Gastrocnemius medialis (tissue), 4 donors: ENCODE measurements around the gene YBX2.
A peak's percentile ranks its signal among the peaks of the same experiment; 100 is the strongest.

Experiments
- POLR2A ChIP-seq, 2 donors: fragments of 450-650 bp; IDR thresholded peaks; one replicate each; pipeline ENCODE4 v1.6.1; 2017; ENCODE audit warnings: antibody characterized with exemption in 2 of 2, mild to moderate bottlenecking in 2 of 2, moderate library complexity in 2 of 2
- TF ChIP-seq, protein P1 (sequence below), 5 experiments: fragments of 450-650 bp in 3 of 5; fragments of 200-600 bp in 2 of 5; sonication (generic) in 2 of 5; IDR thresholded peaks in 4 of 5; conservative IDR thresholded peaks in 1 of 5; 1 replicate in 4 of 5; 2 replicates in 1 of 5; pipeline ENCODE4 v1.5.1; 2016 to 2019; ENCODE audit warnings: antibody characterized with exemption in 5 of 5, mild to moderate bottlenecking in 3 of 5, moderate library complexity in 3 of 5

- TF ChIP-seq, protein P1, sequence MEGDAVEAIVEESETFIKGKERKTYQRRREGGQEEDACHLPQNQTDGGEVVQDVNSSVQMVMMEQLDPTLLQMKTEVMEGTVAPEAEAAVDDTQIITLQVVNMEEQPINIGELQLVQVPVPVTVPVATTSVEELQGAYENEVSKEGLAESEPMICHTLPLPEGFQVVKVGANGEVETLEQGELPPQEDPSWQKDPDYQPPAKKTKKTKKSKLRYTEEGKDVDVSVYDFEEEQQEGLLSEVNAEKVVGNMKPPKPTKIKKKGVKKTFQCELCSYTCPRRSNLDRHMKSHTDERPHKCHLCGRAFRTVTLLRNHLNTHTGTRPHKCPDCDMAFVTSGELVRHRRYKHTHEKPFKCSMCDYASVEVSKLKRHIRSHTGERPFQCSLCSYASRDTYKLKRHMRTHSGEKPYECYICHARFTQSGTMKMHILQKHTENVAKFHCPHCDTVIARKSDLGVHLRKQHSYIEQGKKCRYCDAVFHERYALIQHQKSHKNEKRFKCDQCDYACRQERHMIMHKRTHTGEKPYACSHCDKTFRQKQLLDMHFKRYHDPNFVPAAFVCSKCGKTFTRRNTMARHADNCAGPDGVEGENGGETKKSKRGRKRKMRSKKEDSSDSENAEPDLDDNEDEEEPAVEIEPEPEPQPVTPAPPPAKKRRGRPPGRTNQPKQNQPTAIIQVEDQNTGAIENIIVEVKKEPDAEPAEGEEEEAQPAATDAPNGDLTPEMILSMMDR (IDR thresholded peaks at IDR 0.05 in 4 of 5, conservative IDR thresholded peaks at IDR 0.05 in 1 of 5), result no peak
- TF ChIP-seq POLR2A (IDR thresholded peaks at IDR 0.05), result peak; percentile 80 to 87
Observed at GRCh38 chr17:7248796-7249195, 45.6 kb downstream of the YBX2 start.
